Panc1 (cell line): ENCODE data around the gene PC. TPM values are rescaled to one million over a fixed set of nuclear protein-coding genes. Genes with fewer than 3 reads are reported as not detected.

Experiments used
- ATAC-seq: fragments of 200-7000 bp; cut with Tn5 transposase; 2 replicates; pipeline ENCODE4 v1.9.1; 2020; ENCODE audit warnings: mild to moderate bottlenecking, moderate library complexity
- Bru-seq: library from RNA; stranded (reverse); fragments of 400-500 nt; gene quantifications from one replicate; lab custom pipeline; 2021; lab: Mats Ljungman, UMichigan
- BruChase-seq, 2 experiments: library from RNA; stranded (reverse); fragments of 400-500 nt; gene quantifications; one replicate each; lab custom pipeline; 2021; lab: Mats Ljungman, UMichigan
- BruUV-seq: library from RNA; stranded (reverse); fragments of 400-500 nt; replicated peaks from 2 replicates; lab custom pipeline; 2021; lab: Mats Ljungman, UMichigan
- CTCF ChIA-PET: fragments of 300-600 bp; sonication (Branson Sonifier 250); formaldehyde crosslinking; loops from one replicate; lab custom pipeline; 2022; ENCODE audit warnings: antibody characterized with exemption; lab: Charles Lee
- POLR2A ChIA-PET: fragments of 300-600 bp; sonication (Branson Sonifier 250); formaldehyde crosslinking; loops from one replicate; lab custom pipeline; 2022; ENCODE audit warnings: antibody characterized with exemption; lab: Charles Lee
- DNase-seq: peaks from one replicate; pipeline ENCODE4 v3.0.0-alpha.2; 2010; ENCODE audit warnings: low read depth, low spot score
- H3K27ac ChIP-seq: 2 replicates; pipeline ENCODE4 v1.5.1; 2011; ENCODE audit warnings: mild to moderate bottlenecking, low read length, inconsistent platforms
- H3K27me3 ChIP-seq: fragments of 200-500 bp; sonication (Bioruptor generic); 2 replicates; pipeline ENCODE4 v1.6.0; 2014; ENCODE audit warnings: low read length, inconsistent platforms; ENCODE audit not compliant: control insufficient read depth, insufficient read depth
- H3K36me3 ChIP-seq: fragments of 200-500 bp; sonication (Bioruptor generic); 2 replicates; pipeline ENCODE4 v1.5.1; 2014; ENCODE audit warnings: inconsistent platforms, mild to moderate bottlenecking, low read length, moderate library complexity; ENCODE audit not compliant: control insufficient read depth, insufficient read depth
- H3K4me1 ChIP-seq: 2 replicates; pipeline ENCODE4 v1.5.1; 2011; ENCODE audit warnings: inconsistent platforms, mild to moderate bottlenecking, low read length, moderate library complexity; ENCODE audit not compliant: control insufficient read depth, insufficient read depth
- H3K4me3 ChIP-seq, 2 experiments: 2 replicates each; pipeline ENCODE4 v1.5.1; 2011 to 2012; ENCODE audit warnings: low read depth in 2 of 2, low read length in 2 of 2, mild to moderate bottlenecking in 2 of 2, inconsistent platforms in 1 of 2, moderate library complexity in 1 of 2
- H3K9me3 ChIP-seq: fragments of 200-500 bp; sonication (Bioruptor generic); 2 replicates; pipeline ENCODE4 v1.5.1; 2014; ENCODE audit warnings: low read depth, mild to moderate bottlenecking, inconsistent platforms, low read length, moderate library complexity; ENCODE audit not compliant: control insufficient read depth, insufficient read depth
- POLR2AphosphoS5 ChIP-seq: IDR thresholded peaks from 2 replicates; pipeline ENCODE4 v1.6.1; 2012; ENCODE audit warnings: mild to moderate bottlenecking, low read depth, low read length, moderate library complexity
- SIN3A ChIP-seq: IDR thresholded peaks from 2 replicates; pipeline ENCODE4 v1.6.1; 2012; ENCODE audit warnings: low read depth, mild to moderate bottlenecking, low read length, moderate library complexity, borderline replicate concordance; ENCODE audit not compliant: insufficient read depth
- in situ Hi-C: cut with HindIII; loops from 2 replicates; pipeline ENCODE4 v1.10.0; 2016; ENCODE audit warnings: low sequenced_read_pairs, low pct_unique_long_range_greater_than_20kb
- intact Hi-C: fragments of 100-400 bp; cut with micrococcal nuclease; formaldehyde crosslinking; loops from one replicate; pipeline ENCODE4 v1.10.0; 2022; ENCODE audit not compliant: unreplicated experiment
- long read RNA-seq: library from polyadenylated mRNA; unstranded; transcript quantifications from one replicate; pipeline ENCODE4 v2.0.0, GENCODE V29; 2021; ENCODE audit not compliant: unreplicated experiment
- polyA plus RNA-seq: library from polyadenylated mRNA; unstranded; fragments of >200 nt; gene quantifications from one replicate; pipeline ENCODE4 v1.2.1, GENCODE V29; 2012; ENCODE audit warnings: missing spikeins; ENCODE audit not compliant: insufficient read length
- total RNA-seq: library from RNA; stranded (reverse); gene quantifications from one replicate; pipeline ENCODE4 v1.2.1, GENCODE V29; 2021; ENCODE audit not compliant: unreplicated experiment
- TF ChIP-seq, protein P1 (sequence below), 2 experiments: IDR thresholded peaks; 2 replicates each; pipeline ENCODE4 v1.6.1; 2011 to 2012; ENCODE audit warnings: low read depth in 2 of 2, control low read depth in 1 of 2, low read length in 1 of 2, mild to moderate bottlenecking in 1 of 2, moderate library complexity in 1 of 2; ENCODE audit not compliant: insufficient read depth in 1 of 2
- TF ChIP-seq, protein P2 (sequence below): fragments of 450-650 bp; IDR thresholded peaks from 2 replicates; pipeline ENCODE4 v1.5.1; 2017; ENCODE audit warnings: mild to moderate bottlenecking

Gene PC, protein sequence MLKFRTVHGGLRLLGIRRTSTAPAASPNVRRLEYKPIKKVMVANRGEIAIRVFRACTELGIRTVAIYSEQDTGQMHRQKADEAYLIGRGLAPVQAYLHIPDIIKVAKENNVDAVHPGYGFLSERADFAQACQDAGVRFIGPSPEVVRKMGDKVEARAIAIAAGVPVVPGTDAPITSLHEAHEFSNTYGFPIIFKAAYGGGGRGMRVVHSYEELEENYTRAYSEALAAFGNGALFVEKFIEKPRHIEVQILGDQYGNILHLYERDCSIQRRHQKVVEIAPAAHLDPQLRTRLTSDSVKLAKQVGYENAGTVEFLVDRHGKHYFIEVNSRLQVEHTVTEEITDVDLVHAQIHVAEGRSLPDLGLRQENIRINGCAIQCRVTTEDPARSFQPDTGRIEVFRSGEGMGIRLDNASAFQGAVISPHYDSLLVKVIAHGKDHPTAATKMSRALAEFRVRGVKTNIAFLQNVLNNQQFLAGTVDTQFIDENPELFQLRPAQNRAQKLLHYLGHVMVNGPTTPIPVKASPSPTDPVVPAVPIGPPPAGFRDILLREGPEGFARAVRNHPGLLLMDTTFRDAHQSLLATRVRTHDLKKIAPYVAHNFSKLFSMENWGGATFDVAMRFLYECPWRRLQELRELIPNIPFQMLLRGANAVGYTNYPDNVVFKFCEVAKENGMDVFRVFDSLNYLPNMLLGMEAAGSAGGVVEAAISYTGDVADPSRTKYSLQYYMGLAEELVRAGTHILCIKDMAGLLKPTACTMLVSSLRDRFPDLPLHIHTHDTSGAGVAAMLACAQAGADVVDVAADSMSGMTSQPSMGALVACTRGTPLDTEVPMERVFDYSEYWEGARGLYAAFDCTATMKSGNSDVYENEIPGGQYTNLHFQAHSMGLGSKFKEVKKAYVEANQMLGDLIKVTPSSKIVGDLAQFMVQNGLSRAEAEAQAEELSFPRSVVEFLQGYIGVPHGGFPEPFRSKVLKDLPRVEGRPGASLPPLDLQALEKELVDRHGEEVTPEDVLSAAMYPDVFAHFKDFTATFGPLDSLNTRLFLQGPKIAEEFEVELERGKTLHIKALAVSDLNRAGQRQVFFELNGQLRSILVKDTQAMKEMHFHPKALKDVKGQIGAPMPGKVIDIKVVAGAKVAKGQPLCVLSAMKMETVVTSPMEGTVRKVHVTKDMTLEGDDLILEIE
- total RNA-seq: 12.8 TPM
- 13.6 TPM for polyA plus RNA-seq
- Bru-seq, nascent RNA: percentile 42 among the genes with signal in this experiment
- BruChase-seq, experiment 1, labeled RNA remaining after a 2-hour chase: percentile 43 among the genes with signal in this experiment
- percentile 51 among the genes with signal in this experiment for BruChase-seq, experiment 2, labeled RNA remaining after a 6-hour chase
- long read RNA-seq, full-length matches to known transcripts: 1 of 9 reads
- long read RNA-seq, partial matches to known transcripts: 3 of 9 reads
- long read RNA-seq, other reads (novel, unspliced or antisense): 5 of 9 reads

DNA sequence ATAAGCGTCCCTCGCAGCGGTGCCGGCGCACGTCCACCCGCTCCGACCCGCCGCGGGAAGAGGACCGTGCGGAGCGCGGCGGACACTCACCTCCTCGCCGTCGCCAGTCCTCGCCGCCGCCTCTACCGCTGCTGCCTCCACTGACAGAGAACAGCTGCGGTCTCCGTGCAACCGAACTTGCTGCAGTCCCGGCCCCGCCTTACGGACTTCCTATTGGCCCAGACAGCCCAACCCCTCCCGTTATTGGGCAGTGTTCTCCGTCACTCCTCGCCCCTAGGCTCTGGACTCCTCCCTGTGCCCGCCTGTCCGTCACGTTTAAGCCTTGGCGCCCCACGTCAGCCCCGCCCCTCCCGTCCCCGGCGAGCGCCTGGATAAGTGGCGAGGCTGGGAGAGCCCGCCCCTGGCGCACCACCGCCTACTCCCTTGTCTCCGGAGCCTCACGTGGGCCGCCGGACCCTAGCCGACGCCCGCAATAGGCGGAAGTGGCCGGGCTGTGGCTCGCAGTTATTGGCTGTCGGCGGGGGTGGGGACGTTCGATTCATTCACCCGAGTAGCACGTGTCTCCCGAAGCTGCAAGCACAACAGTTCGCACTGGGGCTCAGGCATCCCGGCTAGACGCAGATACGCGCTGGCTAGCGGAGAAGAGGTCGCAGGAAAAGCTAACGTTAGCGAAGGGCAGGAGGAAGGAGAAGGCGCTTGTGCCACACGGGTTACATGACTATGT lies at the start of gene PC:
Gene PC (minus strand): TSS at position 152 of the 724 bp plus-strand sequence. CDS start 86,224 bp downstream, outside the sequence.
- no peaks in the 10 kb centered on the region for H3K36me3 ChIP-seq
- peak; percentile 99 for DNase-seq
- intact Hi-C loops: loop anchor here (5.0 kb wide), 1 partner anchor 64 kb away; the partner anchor contains the start of gene SYT12
- in situ Hi-C loops: no loop called here
- peak; percentile 97 for ATAC-seq
- H3K4me3 ChIP-seq: peak within 1 kb of the TSS; percentile 59 to 74
- H3K9me3 ChIP-seq: no peaks in the 10 kb centered on the region
- H3K27me3 ChIP-seq: no peaks in the 10 kb centered on the region
- ChIA-PET POLR2A (interaction anchor here (0.6 to 1.1 kb wide), 2 partner anchors 12 to 40 kb away, joined by 7 to 9 read pairs; no protein-coding TSS in a partner anchor), CTCF (interaction anchor here (0.8 to 1.3 kb wide), 2 partner anchors 18 to 95 kb away, joined by 4 read pairs; no protein-coding TSS in a partner anchor)
- peak within 1 kb of the TSS; percentile 71 for H3K27ac ChIP-seq
- H3K4me1 ChIP-seq: peaks cover 11% of the 10 kb centered on the region
- BruUV-seq: no TSS peak
- TF ChIP-seq SIN3A (peak; percentile 98), POLR2AphosphoS5 (no peak)
- TF ChIP-seq, protein P1, sequence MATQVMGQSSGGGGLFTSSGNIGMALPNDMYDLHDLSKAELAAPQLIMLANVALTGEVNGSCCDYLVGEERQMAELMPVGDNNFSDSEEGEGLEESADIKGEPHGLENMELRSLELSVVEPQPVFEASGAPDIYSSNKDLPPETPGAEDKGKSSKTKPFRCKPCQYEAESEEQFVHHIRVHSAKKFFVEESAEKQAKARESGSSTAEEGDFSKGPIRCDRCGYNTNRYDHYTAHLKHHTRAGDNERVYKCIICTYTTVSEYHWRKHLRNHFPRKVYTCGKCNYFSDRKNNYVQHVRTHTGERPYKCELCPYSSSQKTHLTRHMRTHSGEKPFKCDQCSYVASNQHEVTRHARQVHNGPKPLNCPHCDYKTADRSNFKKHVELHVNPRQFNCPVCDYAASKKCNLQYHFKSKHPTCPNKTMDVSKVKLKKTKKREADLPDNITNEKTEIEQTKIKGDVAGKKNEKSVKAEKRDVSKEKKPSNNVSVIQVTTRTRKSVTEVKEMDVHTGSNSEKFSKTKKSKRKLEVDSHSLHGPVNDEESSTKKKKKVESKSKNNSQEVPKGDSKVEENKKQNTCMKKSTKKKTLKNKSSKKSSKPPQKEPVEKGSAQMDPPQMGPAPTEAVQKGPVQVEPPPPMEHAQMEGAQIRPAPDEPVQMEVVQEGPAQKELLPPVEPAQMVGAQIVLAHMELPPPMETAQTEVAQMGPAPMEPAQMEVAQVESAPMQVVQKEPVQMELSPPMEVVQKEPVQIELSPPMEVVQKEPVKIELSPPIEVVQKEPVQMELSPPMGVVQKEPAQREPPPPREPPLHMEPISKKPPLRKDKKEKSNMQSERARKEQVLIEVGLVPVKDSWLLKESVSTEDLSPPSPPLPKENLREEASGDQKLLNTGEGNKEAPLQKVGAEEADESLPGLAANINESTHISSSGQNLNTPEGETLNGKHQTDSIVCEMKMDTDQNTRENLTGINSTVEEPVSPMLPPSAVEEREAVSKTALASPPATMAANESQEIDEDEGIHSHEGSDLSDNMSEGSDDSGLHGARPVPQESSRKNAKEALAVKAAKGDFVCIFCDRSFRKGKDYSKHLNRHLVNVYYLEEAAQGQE (IDR thresholded peaks at IDR 0.05; ENCODE audit: insufficient read depth in 1 of 2, low read depth in 2 of 2, low read length in 1 of 2): peak in 1 of 2 experiments; percentile 64; a peak in 1 of 4 replicates
- TF ChIP-seq, protein P2, sequence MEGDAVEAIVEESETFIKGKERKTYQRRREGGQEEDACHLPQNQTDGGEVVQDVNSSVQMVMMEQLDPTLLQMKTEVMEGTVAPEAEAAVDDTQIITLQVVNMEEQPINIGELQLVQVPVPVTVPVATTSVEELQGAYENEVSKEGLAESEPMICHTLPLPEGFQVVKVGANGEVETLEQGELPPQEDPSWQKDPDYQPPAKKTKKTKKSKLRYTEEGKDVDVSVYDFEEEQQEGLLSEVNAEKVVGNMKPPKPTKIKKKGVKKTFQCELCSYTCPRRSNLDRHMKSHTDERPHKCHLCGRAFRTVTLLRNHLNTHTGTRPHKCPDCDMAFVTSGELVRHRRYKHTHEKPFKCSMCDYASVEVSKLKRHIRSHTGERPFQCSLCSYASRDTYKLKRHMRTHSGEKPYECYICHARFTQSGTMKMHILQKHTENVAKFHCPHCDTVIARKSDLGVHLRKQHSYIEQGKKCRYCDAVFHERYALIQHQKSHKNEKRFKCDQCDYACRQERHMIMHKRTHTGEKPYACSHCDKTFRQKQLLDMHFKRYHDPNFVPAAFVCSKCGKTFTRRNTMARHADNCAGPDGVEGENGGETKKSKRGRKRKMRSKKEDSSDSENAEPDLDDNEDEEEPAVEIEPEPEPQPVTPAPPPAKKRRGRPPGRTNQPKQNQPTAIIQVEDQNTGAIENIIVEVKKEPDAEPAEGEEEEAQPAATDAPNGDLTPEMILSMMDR: no peak
